Mesothelial cell of epicardium (in vitro differentiated cells): Measurements from ENCODE around the gene FNIP2. TPM values are rescaled to one million over a fixed set of nuclear protein-coding genes. Genes with fewer than 3 reads are reported as not detected.
"Not testable (repeated sequence)": the region's sequence is repeated elsewhere in the genome, so short reads cannot be mapped to it uniquely, and the experiment has no call there.

Experiments
- DNase-seq, 2 experiments: peaks; one replicate each; pipeline ENCODE4 v3.0.0; 2021; ENCODE audit warnings: low spot score in 2 of 2; ENCODE audit not compliant: unreplicated experiment in 2 of 2
- H3K27ac Mint-ChIP-seq: 2 replicates; pipeline ENCODE4 v1.8.0; 2021; ENCODE audit warnings: mixed read lengths
- H3K27me3 Mint-ChIP-seq: 2 replicates; pipeline ENCODE4 v1.8.0; 2021; ENCODE audit warnings: low read depth, mixed read lengths
- H3K36me3 Mint-ChIP-seq: 2 replicates; pipeline ENCODE4 v1.8.0; 2021; ENCODE audit warnings: mixed read lengths
- H3K4me1 Mint-ChIP-seq: 2 replicates; pipeline ENCODE4 v1.8.0; 2021; ENCODE audit warnings: mixed read lengths
- H3K4me3 Mint-ChIP-seq: 2 replicates; pipeline ENCODE4 v1.8.0; 2021; ENCODE audit warnings: mild to moderate bottlenecking, moderate library complexity, mixed read lengths
- H3K9me3 Mint-ChIP-seq: 2 replicates; pipeline ENCODE4 v1.8.0; 2021; ENCODE audit warnings: mixed read lengths
- CTCF ChIP-seq: fragments of 200-600 bp; sonication (generic); IDR thresholded peaks from one replicate; pipeline ENCODE4 v1.5.0; 2021; ENCODE audit warnings: antibody characterized with exemption; ENCODE audit not compliant: unreplicated experiment
- total RNA-seq: library from RNA; stranded (reverse); gene quantifications from 3 replicates; pipeline ENCODE4 v1.2.1, GENCODE V29; 2021

The FNIP2 gene
- total RNA-seq, 1 donor from 2014 or later = 32.1 TPM

DNA sequence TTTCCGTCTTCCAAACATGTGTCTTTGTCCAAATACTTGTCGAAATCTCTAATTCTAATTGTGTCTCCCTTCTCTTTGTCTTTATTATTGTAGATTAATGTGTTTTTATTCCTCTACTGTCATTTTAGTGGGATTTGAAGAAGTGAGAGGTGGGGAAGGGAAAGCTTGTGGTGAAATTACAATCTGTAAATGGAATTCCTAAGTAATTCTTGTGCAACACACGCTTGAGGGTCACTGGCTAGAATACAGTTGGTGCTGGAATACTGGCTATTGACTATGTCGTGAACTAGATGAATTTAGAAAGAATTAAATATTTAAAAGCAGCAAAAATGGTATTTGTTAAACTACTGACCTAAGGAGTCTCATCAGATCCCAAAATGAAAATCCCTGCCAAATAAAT, 10.7 kb upstream of the FNIP2 start:
- no peak overlapping the region for H3K27ac Mint-ChIP-seq
- no peaks in the 10 kb centered on the region for H3K36me3 Mint-ChIP-seq
- no peak for DNase-seq
- peaks cover 23% of the 10 kb centered on the region for H3K9me3 Mint-ChIP-seq
- TF ChIP-seq CTCF = no peak
- H3K27me3 Mint-ChIP-seq = no peaks in the 10 kb centered on the region
- no peaks in the 10 kb centered on the region for H3K4me1 Mint-ChIP-seq
- H3K4me3 Mint-ChIP-seq = no peak overlapping the region

DNA sequence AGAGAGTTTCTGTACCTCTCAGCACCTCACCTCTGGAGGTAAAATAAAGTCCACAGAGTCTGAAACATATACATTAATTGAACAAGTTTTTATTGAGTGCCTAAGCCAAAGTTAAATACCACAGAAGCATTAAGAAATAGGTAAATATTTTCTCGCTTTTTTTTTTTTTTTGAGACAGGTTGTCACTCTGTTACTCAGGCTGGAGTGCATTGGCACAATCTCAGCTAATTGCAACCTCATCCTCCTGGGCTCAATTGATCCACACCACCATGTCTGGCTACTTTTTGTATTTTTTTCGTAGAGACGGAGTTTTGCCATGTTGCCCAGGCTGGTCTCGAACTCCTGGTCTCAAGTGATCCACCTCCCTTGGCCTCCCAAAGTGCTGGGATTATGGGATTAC, 10.1 kb upstream of the FNIP2 start:
- H3K27ac Mint-ChIP-seq = no peak overlapping the region
- no peak for DNase-seq
- no peak for TF ChIP-seq CTCF
- no peaks in the 10 kb centered on the region for H3K4me1 Mint-ChIP-seq
- H3K36me3 Mint-ChIP-seq = no peaks in the 10 kb centered on the region
- no peak overlapping the region for H3K4me3 Mint-ChIP-seq
- no peaks in the 10 kb centered on the region for H3K27me3 Mint-ChIP-seq
- H3K9me3 Mint-ChIP-seq = peaks cover 23% of the 10 kb centered on the region

- not testable (repeated sequence) for H3K4me1 Mint-ChIP-seq, H3K27me3 Mint-ChIP-seq, H3K36me3 Mint-ChIP-seq, H3K27ac Mint-ChIP-seq, H3K4me3 Mint-ChIP-seq, DNase-seq
- H3K9me3 Mint-ChIP-seq = peaks cover 23% of the 10 kb centered on the region
These were observed 9.3 kb upstream of the FNIP2 start for GRCh38 chr4:158759539-158759938.

DNA sequence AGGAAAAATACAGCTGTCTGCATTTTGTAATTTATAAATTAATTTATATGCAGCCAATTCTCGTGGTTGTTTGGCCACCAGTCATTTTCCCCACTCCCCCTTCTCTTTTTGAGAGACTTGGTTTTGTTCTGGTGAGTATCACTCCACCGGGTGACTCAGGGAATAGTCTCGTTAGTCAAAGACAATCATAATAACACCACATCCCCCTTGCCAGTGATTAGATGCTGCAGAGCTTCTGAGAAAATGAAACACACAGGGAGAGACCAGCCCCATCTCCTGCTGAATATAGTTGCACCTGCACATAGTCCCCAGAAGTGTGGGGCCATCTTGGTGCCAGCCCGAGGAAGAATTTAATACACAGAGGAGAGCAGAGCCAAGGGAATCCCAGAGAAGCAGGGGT, 8.0 kb upstream of the FNIP2 start:
- DNase-seq = no peak
- Mint-ChIP-seq H3K4me3 (no peak overlapping the region), H3K27ac (no peak overlapping the region), H3K36me3 (no peaks in the 10 kb centered on the region), H3K9me3 (peaks cover 22% of the 10 kb centered on the region), H3K27me3 (no peaks in the 10 kb centered on the region), H3K4me1 (no peaks in the 10 kb centered on the region)
- no peak for TF ChIP-seq CTCF

GRCh38 chr4:158762553-158762952, 6.3 kb upstream of the FNIP2 start:
- Mint-ChIP-seq H3K36me3 (no peaks in the 10 kb centered on the region), H3K4me1 (peaks cover 5% of the 10 kb centered on the region), H3K27me3 (no peaks in the 10 kb centered on the region), H3K27ac (no peak overlapping the region), H3K4me3 (no peak overlapping the region), H3K9me3 (peaks cover 8% of the 10 kb centered on the region)
- no peak for TF ChIP-seq CTCF
- no peak for DNase-seq

DNA sequence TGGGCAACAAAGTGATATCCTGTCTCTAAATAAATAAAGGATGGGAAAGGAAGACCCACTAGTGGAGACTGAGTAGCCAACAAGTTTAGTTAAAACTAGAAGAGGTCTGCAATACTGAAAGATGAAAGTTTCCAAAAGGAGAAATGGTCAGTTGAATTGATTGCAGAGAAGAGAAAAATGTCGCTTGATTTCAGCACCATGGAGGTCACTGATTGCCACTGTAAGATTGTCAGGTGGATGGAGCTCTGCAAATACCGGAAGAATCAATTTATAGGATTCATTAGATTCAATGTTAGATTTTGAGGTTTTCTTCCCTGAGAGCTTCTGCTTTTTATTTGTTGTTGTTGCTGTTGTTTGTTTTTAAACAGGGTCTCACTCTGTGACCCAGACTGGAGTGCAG, 5.4 kb upstream of the FNIP2 start:
- Mint-ChIP-seq H3K27me3 (no peaks in the 10 kb centered on the region), H3K27ac (no peak overlapping the region), H3K36me3 (no peaks in the 10 kb centered on the region), H3K4me3 (no peak overlapping the region), H3K9me3 (peaks cover under 1% of the 10 kb centered on the region), H3K4me1 (peaks cover 11% of the 10 kb centered on the region)
- no peak for DNase-seq
- TF ChIP-seq CTCF = no peak
